KBM-7 (cell line): Measurements from ENCODE around the gene CHST12.
"Not testable (repeated sequence)": the region's sequence is repeated elsewhere in the genome, so short reads cannot be mapped to it uniquely, and the experiment has no call there.

Experiments
- DNase-seq: peaks from one replicate; pipeline ENCODE4 v3.0.0-alpha.2; 2015
- in situ Hi-C: fragments of 300-500 bp; cut with MboI; formaldehyde crosslinking; loops from 2 replicates; pipeline ENCODE4 v1.14.3; 2020; ENCODE audit warnings: low sequenced_read_pairs, low pct_unique_long_range_greater_than_20kb, mixed read lengths

CHST12 gene

DNA sequence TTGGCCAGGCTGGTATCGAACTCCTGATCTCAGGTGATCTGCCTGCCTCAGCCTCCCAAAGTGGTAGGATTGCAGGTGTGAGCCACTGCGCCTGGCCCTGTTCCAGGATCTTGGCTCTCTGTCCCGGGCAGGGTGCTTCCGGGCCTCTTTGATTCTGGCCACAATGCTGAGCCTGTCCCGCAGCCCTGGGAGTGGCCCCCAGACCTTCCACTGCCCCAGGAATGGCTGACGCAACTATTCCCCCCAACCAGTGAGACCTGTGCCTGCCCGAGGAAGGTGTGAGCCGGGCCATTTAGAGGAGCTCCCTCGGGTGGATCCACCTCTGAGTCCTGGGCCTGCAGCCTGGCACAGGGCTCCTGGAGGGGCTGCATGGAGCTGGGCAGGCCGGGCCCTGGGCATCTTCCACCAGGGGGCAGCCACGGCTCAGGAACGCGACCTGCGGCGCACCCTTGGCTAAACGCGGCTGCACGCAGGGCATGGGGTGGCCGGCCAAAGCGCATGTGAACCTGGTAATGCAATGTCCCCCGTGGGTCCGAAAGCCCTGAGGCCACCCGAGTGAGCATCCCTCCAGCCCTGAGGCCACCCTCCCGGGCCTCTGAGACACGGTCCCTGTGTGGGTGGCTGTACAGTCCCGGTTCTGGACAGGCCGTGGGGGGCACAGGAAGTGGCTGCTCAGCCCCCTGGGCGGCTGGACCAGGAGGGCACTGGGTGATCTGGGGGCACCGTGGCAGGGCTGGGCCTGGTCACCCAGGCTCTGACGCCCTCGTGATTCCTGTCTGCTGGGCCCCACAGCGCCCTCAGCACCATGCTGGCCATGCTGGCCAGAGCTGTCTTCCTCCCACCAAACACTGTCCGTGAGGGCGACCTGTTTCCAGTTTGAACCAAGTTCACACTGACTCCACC, 48.0 kb downstream of the CHST12 start:
- DNase-seq, result peak; percentile 81
- in situ Hi-C loops, result no loop called here

DNA sequence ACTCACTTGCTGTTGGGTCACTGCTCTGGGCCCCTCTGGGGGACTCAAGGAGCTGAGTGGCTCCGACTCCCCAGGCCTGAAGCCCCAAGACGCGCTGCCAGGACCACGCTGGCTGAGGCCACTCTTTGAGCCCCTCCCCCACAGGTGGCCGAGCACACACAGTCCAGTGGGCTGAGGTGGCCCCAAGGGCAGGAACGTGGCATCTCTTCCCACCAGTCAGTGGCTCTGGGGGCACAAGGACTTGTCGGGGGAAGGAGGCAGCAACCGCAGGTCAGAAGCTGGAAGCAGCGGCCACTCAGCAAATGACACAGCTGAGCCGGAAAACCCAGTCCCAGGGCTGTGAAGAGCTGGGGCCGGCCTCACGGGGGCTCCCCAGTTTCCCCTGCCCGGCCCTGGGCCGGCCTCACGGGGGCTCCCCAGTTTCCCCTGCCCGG, 48.7 kb downstream of the CHST12 start:
- in situ Hi-C loops, result no loop called here
- DNase-seq, result no peak

- no peak for DNase-seq
- in situ Hi-C loops, result no loop called here
Measured at GRCh38 chr7:2452643-2453270, 49.3 kb downstream of the CHST12 start.

DNA sequence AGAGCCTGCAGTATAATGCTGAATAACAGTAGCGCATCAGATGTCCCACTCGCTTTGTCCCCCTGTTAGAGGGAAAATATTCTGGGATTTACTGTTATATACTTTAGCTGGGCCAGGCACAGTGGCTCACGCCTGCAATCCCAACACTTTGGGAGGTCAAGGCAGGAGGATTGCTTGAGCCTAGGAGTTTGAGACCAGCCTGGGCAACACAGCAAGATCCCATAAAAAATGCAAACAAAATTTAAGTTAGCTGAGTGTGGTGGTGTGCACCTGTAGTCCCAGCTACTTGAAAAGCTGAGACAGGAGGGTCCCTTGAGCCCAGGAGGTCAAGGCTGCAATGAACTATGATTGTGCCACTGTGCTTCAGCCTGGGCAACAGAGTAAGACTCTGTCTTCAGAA, 50.4 kb downstream of the CHST12 start:
- DNase-seq, in situ Hi-C loops: not testable (repeated sequence)

DNA sequence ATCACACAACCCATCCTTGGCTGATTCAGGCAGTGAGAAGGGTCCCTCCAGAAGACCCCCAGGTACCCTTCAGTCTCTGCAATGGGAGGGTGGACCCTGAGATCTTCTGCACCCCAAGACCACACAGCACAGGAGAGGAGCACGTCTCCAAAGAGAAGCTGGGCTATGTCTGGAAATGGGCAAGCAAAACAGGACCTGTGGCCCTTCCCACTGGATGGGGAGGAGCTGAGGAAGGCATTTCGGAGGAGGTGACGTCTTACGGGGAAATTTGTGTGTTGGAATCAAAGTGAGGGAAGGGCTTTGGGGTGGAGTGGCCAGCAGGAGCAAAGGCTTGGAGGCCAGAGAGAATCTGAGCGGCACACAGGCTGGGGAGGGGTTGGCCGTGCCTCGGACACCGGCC, 56.3 kb downstream of the CHST12 start:
- in situ Hi-C loops, result no loop called here
- DNase-seq, result no peak

- in situ Hi-C loops, result no loop called here
- no peak for DNase-seq
Measured at GRCh38 chr7:2460188-2460587, 56.8 kb downstream of the CHST12 start.

GRCh38 chr7:2460641-2461040, 57.2 kb downstream of the CHST12 start:
- DNase-seq, result no peak
- in situ Hi-C loops, result no loop called here

- in situ Hi-C loops, result no loop called here
- DNase-seq, result no peak
Measured at GRCh38 chr7:2461268-2462026, 58.0 kb downstream of the CHST12 start.

DNA sequence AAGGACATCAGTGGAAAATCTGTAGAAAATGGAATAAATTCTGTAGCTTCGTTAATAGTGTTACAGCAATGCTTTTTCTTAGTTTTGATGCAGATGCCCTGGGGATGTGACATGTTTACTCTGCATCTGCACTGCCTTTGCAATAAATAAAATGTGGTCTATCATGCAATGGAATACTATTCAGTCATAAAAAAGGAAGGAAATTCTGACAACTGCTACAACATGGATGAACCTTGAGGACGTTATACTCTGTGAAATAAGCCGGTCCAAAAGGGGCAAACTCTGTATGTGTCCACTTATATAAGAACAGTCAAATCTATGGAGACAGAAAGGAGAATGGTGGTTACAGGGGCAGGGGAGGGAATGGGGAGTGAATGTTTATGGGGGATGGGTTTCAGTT, 59.3 kb downstream of the CHST12 start:
- in situ Hi-C loops, result no loop called here
- DNase-seq, result no peak

GRCh38 chr7:2465928-2466327, 62.5 kb downstream of the CHST12 start:
- DNase-seq, result no peak
- in situ Hi-C loops, result no loop called here

GRCh38 chr7:2466675-2467074, 63.3 kb downstream of the CHST12 start:
- in situ Hi-C loops, result no loop called here
- DNase-seq, result no peak

DNA sequence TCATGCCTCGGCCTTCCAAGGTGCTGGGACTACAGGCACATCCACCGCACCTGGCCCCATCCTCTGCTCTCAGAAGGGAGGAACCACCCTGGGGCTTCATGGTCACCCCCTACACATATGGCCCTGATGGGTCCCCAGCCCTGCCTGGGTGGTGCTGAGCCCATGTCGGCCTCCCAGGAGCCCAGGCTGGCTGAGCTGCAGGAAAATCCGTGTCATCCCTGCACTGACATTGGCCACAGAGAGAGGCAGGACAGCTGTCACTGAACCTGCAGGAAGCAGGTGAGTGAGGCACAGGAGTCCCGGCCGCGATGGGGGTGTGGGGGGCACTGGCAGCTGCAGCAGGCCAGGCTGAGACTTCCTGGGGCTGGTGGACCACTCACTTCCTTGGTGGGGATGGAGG, 64.8 kb downstream of the CHST12 start:
- DNase-seq, result no peak
- in situ Hi-C loops, result no loop called here

- DNase-seq, in situ Hi-C loops: not testable (repeated sequence)
Measured at GRCh38 chr7:2469460-2470203, 66.2 kb downstream of the CHST12 start.

DNA sequence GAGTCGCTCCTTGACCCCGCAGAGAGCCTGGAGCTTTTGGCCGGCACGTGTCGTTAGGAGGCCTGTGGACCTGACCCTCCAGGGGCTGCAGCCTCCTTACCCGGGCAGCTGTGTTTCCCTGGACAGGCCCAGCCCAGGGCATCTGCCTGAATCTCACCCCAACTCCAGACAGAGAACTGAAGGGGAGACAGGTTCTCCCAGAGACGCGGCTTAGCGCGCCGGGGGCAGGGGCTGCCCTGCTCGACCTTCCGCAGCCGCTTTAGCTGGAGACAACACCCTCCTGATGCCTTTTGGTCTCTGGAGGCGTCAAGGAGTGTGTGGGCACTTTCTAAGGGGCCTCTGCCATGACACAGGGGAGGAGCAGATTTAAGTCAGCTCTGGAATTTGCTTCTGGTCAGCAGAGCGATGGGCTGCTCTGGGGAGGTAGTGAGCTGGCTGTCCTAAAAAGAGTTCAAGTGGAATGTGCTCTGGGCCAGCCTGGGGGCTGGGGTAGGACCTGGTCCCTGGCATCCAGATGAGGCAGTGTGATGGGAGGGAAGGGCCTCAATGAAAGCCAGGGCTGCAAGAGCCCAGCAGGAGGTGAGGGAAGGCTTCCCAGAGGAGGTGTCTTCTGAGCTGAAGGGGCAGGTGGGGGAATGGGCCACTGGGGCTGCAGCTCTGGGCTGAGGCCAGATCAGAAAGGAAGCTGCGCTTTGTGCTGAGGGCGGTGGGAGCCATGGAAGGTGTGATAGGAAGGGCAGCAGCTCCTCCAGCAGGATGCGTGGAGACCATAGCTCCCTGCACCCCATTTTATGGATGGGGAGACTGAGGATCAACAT, 67.0 kb downstream of the CHST12 start:
- DNase-seq, result no peak
- in situ Hi-C loops, result no loop called here

DNA sequence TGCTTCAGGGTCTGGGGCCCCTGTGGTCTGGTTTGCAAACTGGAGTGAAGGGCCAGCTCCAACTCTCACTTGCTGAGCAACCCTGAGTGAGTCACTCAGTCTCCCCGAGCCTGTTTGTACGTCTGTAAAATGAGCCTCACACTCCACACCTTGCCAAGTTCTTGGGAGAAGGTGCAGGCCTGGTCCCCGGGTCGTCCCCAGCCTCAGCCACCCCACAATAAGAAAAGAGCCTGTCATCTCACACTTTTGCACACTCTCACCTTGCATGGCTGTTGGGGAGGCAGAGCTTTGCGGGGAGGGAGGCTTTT, 67.6 kb downstream of the CHST12 start:
- in situ Hi-C loops, result no loop called here
- DNase-seq, result no peak

DNA sequence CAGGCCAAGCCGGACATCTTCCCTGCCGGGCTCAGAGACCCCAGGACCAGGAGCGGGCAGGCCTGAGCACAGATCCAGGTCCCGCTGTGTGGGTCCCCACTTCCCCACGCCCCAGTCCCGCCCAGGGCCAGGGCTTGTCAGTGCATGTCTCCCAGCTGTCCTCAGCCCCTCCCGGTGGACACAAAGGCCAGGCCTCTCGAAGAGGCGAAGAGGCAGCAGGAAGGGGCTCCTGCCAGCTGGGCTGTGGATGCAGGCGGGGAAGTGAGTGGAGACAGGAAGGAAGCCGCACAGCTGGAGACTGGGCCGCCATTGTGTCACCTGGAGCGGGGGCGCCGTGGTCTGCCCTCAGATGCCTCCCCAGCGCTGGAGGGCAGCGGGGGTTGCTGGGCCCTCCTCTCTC, 68.0 kb downstream of the CHST12 start:
- peak; percentile 84 for DNase-seq
- in situ Hi-C loops, result no loop called here

DNA sequence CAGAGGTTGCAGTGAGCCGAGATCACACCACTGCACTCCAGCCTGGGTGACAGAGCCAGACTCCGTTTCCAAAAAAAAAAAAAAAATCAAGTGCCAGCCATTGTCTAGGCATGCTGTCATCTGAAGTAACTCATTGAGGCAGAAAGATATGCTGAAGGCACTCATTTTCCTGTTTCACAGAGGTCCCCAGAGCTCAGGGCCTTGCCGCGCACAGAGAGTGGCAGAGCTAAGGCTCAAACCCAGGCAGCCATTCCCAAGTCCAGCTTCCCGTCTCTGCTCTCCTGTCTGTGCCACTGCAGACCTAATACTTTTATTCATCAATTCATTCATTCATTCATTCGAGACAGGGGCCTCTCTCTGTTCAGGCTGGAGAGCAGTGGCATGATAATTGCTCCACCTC, 69.3 kb downstream of the CHST12 start:
- in situ Hi-C loops, result no loop called here
- no peak for DNase-seq

- no peak for DNase-seq
- in situ Hi-C loops, result no loop called here
Measured at GRCh38 chr7:2473496-2474180, 70.2 kb downstream of the CHST12 start.
